Fibroblast of pulmonary artery (primary cell): ENCODE measurements around the gene HSPA12A.

Experiments
- DNase-seq: peaks from one replicate; pipeline ENCODE4 v3.0.0-alpha.2; 2010; ENCODE audit warnings: low read depth
- H3K4me3 ChIP-seq: replicated peaks from 2 replicates; pipeline ENCODE4 v1.5.1; 2011; ENCODE audit warnings: low read depth, mild to moderate bottlenecking, control low read depth, low read length, moderate library complexity
- CTCF ChIP-seq: IDR thresholded peaks from 2 replicates; pipeline ENCODE4 v1.5.1; 2011; ENCODE audit warnings: mild to moderate bottlenecking, control low read depth, low read length, inconsistent platforms; ENCODE audit errors: missing control alignments

Gene HSPA12A

GRCh38 chr10:116743266-116744064 is 1.1 kb upstream of the HSPA12A start:
- H3K4me3 ChIP-seq = peak overlapping the region; percentile 50
- no peak for DNase-seq
- no peak for TF ChIP-seq CTCF

- H3K4me3 ChIP-seq = peak overlapping the region; percentile 60
Observed at GRCh38 chr10:116741391-116742351, 695 bp downstream of the HSPA12A start.

GRCh38 chr10:116740971-116741370 is 1.4 kb downstream of the HSPA12A start:
- no peak for TF ChIP-seq CTCF
- peak overlapping the region; percentile 60 for H3K4me3 ChIP-seq
- DNase-seq = no peak

More at GRCh38 chr10:116741391-116742351, 695 bp downstream of the HSPA12A start:
- no peak for DNase-seq
- TF ChIP-seq CTCF = no peak

GRCh38 chr10:116738339-116738738 is 4.0 kb downstream of the HSPA12A start:
- no peak overlapping the region for H3K4me3 ChIP-seq
- no peak for TF ChIP-seq CTCF

GRCh38 chr10:116737627-116738327 is 4.6 kb downstream of the HSPA12A start:
- no peak for DNase-seq
- no peak overlapping the region for H3K4me3 ChIP-seq
- TF ChIP-seq CTCF = peak; percentile 37

More at GRCh38 chr10:116738339-116738738, 4.0 kb downstream of the HSPA12A start:
- no peak for DNase-seq

GRCh38 chr10:116733566-116733965 is 8.8 kb downstream of the HSPA12A start:
- no peak for DNase-seq
- H3K4me3 ChIP-seq = no peak overlapping the region
- TF ChIP-seq CTCF = no peak
